ENCODE results near the gene ZC3H7A.
"Not testable (repeated sequence)": the region's sequence is repeated elsewhere in the genome, so short reads cannot be mapped to it uniquely, and the experiment has no call there.

DNA sequence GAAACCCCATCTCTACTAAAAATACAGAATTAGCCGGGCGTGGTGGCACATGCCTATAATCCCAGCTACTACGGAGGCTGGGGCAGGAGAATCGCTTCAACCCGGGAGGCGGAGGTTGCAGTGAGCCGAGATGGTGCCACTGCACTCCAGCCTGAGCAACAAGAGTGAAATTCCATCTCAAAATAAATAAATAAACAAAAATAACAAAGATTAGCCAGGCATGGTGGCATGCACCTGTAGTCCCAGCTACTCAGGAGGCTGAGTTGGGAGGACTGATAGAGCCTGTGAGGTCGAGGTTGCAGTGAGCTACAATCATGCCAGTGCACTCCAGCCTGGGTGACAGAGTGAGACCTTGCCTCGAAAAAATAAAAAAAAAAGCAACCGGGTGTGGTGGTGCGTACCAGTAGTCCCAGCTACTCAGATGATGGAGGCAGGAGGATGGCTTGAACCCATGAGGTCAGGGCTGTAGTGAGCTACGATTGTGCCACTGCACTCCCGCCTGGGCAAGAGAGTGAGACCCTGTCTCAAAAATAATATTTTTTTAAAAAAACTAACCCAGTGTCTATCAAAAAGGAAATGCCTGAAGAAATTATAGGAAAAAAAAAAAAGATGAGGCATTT is 12.0 kb downstream of the ZC3H7A start:
- TF ChIP-seq, protein P1, sequence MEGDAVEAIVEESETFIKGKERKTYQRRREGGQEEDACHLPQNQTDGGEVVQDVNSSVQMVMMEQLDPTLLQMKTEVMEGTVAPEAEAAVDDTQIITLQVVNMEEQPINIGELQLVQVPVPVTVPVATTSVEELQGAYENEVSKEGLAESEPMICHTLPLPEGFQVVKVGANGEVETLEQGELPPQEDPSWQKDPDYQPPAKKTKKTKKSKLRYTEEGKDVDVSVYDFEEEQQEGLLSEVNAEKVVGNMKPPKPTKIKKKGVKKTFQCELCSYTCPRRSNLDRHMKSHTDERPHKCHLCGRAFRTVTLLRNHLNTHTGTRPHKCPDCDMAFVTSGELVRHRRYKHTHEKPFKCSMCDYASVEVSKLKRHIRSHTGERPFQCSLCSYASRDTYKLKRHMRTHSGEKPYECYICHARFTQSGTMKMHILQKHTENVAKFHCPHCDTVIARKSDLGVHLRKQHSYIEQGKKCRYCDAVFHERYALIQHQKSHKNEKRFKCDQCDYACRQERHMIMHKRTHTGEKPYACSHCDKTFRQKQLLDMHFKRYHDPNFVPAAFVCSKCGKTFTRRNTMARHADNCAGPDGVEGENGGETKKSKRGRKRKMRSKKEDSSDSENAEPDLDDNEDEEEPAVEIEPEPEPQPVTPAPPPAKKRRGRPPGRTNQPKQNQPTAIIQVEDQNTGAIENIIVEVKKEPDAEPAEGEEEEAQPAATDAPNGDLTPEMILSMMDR (conservative IDR thresholded peaks at IDR 0.05; ENCODE audit: low read length) = not testable (repeated sequence)
- TF ChIP-seq EZH2phosphoT487 (IDR thresholded peaks at IDR 0.05; ENCODE audit: borderline replicate concordance) = not testable (repeated sequence)

Measured in Loucy (cell line).